HepG2 (cell line): Measurements from ENCODE around the gene CAPZA1. TPM values are rescaled to one million over a fixed set of nuclear protein-coding genes. Genes with fewer than 3 reads are reported as not detected.

Experiments used
- ARHGAP35 ChIP-seq: sonication (generic); formaldehyde crosslinking; IDR thresholded peaks from 2 replicates; pipeline ENCODE4 v1.9.0; 2022; ENCODE audit warnings: mild to moderate bottlenecking, inconsistent platforms, moderate library complexity, missing genetic modification reagents, borderline replicate concordance
- ETV5 ChIP-seq: IDR thresholded peaks from 2 replicates; pipeline ENCODE4 v1.6.1; 2018; ENCODE audit warnings: missing biosample characterization, missing genetic modification reagents, inconsistent platforms, borderline replicate concordance
- FOXO4 ChIP-seq: sonication (generic); formaldehyde crosslinking; conservative IDR thresholded peaks from 2 replicates; pipeline ENCODE4 v1.8.1; 2023; ENCODE audit warnings: missing genetic modification reagents
- HIC2 ChIP-seq: sonication (generic); formaldehyde crosslinking; IDR thresholded peaks from 2 replicates; pipeline ENCODE4 v1.9.0; 2022; ENCODE audit warnings: low read depth, missing genetic modification reagents
- MIER3 ChIP-seq: IDR thresholded peaks from 2 replicates; pipeline ENCODE4 v1.6.1; 2016; ENCODE audit warnings: missing compliant biosample characterization, borderline replicate concordance
- MXD3 ChIP-seq: IDR thresholded peaks from 2 replicates; pipeline ENCODE4 v1.6.1; 2016; ENCODE audit warnings: mild to moderate bottlenecking, missing biosample characterization, missing genetic modification reagents
- NONO ChIP-seq, 2 experiments: fragments of 450-650 bp in 1 of 2; sonication (generic) in 1 of 2; formaldehyde crosslinking in 1 of 2; IDR thresholded peaks in 1 of 2; conservative IDR thresholded peaks in 1 of 2; 2 replicates each; pipeline versions ENCODE4 v1.6.1 to v1.8.0; 2017 to 2022; ENCODE audit warnings: mild to moderate bottlenecking in 1 of 2, missing genetic modification reagents in 1 of 2, moderate library complexity in 1 of 2
- RAD21 ChIP-seq: fragments of 450-650 bp; formaldehyde crosslinking; IDR thresholded peaks from 2 replicates; pipeline ENCODE4 v1.5.0; 2020; ENCODE audit warnings: mild to moderate bottlenecking
- SRY ChIP-seq: sonication (generic); formaldehyde crosslinking; IDR thresholded peaks from 2 replicates; pipeline ENCODE4 v1.8.0; 2022; ENCODE audit warnings: mild to moderate bottlenecking, missing genetic modification reagents
- STAG1 ChIP-seq: sonication (generic); formaldehyde crosslinking; IDR thresholded peaks from 2 replicates; pipeline ENCODE4 v1.4.0; 2020; ENCODE audit warnings: missing genetic modification reagents
- XRCC5 ChIP-seq: fragments of 200-400 bp; formaldehyde crosslinking; optimal IDR thresholded peaks from 2 replicates; pipeline ENCODE3; 2017; ENCODE audit warnings: mild to moderate bottlenecking, low read length
- ZFYVE20 ChIP-seq: sonication (generic); formaldehyde crosslinking; IDR thresholded peaks from 2 replicates; pipeline ENCODE4 v1.8.0; 2023; ENCODE audit warnings: low read depth, mild to moderate bottlenecking, moderate library complexity, missing genetic modification reagents, borderline replicate concordance
- ZNF143 ChIP-seq: sonication (generic); formaldehyde crosslinking; IDR thresholded peaks from 2 replicates; pipeline ENCODE4 v1.4.0; 2020; ENCODE audit warnings: missing genetic modification reagents
- ZNF253 ChIP-seq: sonication (generic); formaldehyde crosslinking; IDR thresholded peaks from 2 replicates; pipeline ENCODE4 v1.8.0; 2022; ENCODE audit warnings: mild to moderate bottlenecking, missing genetic modification reagents, borderline replicate concordance
- ZNF362 ChIP-seq: sonication (generic); formaldehyde crosslinking; IDR thresholded peaks from 2 replicates; pipeline ENCODE4 v1.4.0; 2020; ENCODE audit warnings: missing genetic modification reagents, mild to moderate bottlenecking, borderline replicate concordance
- ZNF687 ChIP-seq: sonication (generic); formaldehyde crosslinking; IDR thresholded peaks from 2 replicates; pipeline ENCODE4 v1.5.1; 2020; ENCODE audit warnings: mild to moderate bottlenecking, missing genetic modification reagents, moderate library complexity
- ZNF691 ChIP-seq: sonication (generic); formaldehyde crosslinking; IDR thresholded peaks from 2 replicates; pipeline ENCODE4 v1.4.0; 2020; ENCODE audit warnings: missing genetic modification reagents, low read depth, mild to moderate bottlenecking, borderline replicate concordance
- polyA plus RNA-seq, 8 experiments: library from polyadenylated mRNA; depleted of rRNA in 3 of 8; stranded (reverse) in 7 of 8; unstranded in 1 of 8; fragments of >200 nt; fragmentation: Illumina TruSeq in 4 of 8; extraction: Trizol in 4 of 8; gene quantifications; 2 replicates each; pipeline versions ENCODE4 v1.2.1 to v1.2.3, GENCODE V29; 2011 to 2016; ENCODE audit warnings: low read depth in 4 of 8, missing spikeins in 1 of 8, mixed read lengths in 1 of 8; ENCODE audit not compliant: insufficient read depth in 1 of 8
- total RNA-seq, 5 experiments: library from RNA; depleted of rRNA; stranded (reverse); fragments of >200 nt; fragmentation: Illumina TruSeq; extraction: Trizol; gene quantifications; 2 replicates each; pipeline ENCODE4 v1.2.3, GENCODE V29; 2016; ENCODE audit warnings: low read depth in 1 of 5

The CAPZA1 gene
- total and polyA plus RNA-seq, 2 of the 13 experiments (the other 11 are each of a cell fraction or from before 2014, with no cell fraction given): 67.0 to 117 TPM

- TF ChIP-seq ZNF691 (CRISPR knock-in tag): 0 out of 2 replicates have a peak, but pooled peaks have one; percentile 46
- peak; percentile 58 for TF ChIP-seq STAG1 (CRISPR knock-in tag)
- TF ChIP-seq NONO (IDR thresholded peaks at IDR 0.05): no peak
- TF ChIP-seq NONO (CRISPR knock-in tag; conservative IDR thresholded peaks at IDR 0.05): 0 out of 2 replicates have a peak, but pooled peaks have one; percentile 38
- 0 out of 2 replicates have a peak, but pooled peaks have one; percentile 30 for TF ChIP-seq FOXO4 (CRISPR knock-in tag)
- TF ChIP-seq SRY (CRISPR knock-in tag): no peak
- peak; percentile 36; the same call in 1 of the 2 replicates for TF ChIP-seq MXD3 (CRISPR knock-in tag)
- peak; percentile 77 for TF ChIP-seq XRCC5
- TF ChIP-seq ZNF362: no peak
- TF ChIP-seq ARHGAP35 (CRISPR knock-in tag): no peak
- TF ChIP-seq HIC2: peak; percentile 80
- TF ChIP-seq ZFYVE20 (CRISPR knock-in tag): no peak
- no peak for TF ChIP-seq MIER3 (CRISPR knock-in tag)
- TF ChIP-seq ZNF687 (CRISPR knock-in tag): peak; percentile 49
- TF ChIP-seq ETV5 (CRISPR knock-in tag): peak; percentile 61
- TF ChIP-seq RAD21: peak; percentile 65
- 0 out of 2 replicates have a peak, but pooled peaks have one; percentile 35 for TF ChIP-seq ZNF253 (CRISPR knock-in tag)
- no peak for TF ChIP-seq ZNF143 (CRISPR knock-in tag)
Observed at GRCh38 chr1:112718691-112719418, 99.2 kb downstream of the CAPZA1 start (continued).
